Omental fat pad (tissue), 4 donors: ENCODE measurements around the gene TNFRSF19. TPM values are rescaled to one million over a fixed set of nuclear protein-coding genes. Genes with fewer than 3 reads are reported as not detected.
A peak's percentile ranks its signal among the peaks of the same experiment; 100 is the strongest.

Source experiments
- ATAC-seq: fragments of 150-250 bp; one replicate; pipeline ENCODE4 v1.9.1; 2016; ENCODE audit warnings: mild to moderate bottlenecking, moderate library complexity; ENCODE audit not compliant: low FRiP score
- DNase-seq: peaks from one replicate; pipeline ENCODE4 v3.0.0-alpha.2; 2019; ENCODE audit warnings: low spot score
- CTCF ChIP-seq, 3 donors: fragments of 450-650 bp; IDR thresholded peaks; one replicate each; pipeline ENCODE4 v1.5.1; 2016 to 2017; ENCODE audit warnings: antibody characterized with exemption in 3 of 3, mild to moderate bottlenecking in 3 of 3, moderate library complexity in 2 of 3
- total RNA-seq, 4 donors: library from RNA; depleted of rRNA; stranded (reverse); fragments of >200 nt; gene quantifications; one replicate each; pipeline ENCODE4 v1.1.0, GENCODE V29; 2016

TNFRSF19 gene
- total RNA-seq, 4 donors from 2014 or later = 1.3 to 6.5 (median 2.8) TPM

DNA sequence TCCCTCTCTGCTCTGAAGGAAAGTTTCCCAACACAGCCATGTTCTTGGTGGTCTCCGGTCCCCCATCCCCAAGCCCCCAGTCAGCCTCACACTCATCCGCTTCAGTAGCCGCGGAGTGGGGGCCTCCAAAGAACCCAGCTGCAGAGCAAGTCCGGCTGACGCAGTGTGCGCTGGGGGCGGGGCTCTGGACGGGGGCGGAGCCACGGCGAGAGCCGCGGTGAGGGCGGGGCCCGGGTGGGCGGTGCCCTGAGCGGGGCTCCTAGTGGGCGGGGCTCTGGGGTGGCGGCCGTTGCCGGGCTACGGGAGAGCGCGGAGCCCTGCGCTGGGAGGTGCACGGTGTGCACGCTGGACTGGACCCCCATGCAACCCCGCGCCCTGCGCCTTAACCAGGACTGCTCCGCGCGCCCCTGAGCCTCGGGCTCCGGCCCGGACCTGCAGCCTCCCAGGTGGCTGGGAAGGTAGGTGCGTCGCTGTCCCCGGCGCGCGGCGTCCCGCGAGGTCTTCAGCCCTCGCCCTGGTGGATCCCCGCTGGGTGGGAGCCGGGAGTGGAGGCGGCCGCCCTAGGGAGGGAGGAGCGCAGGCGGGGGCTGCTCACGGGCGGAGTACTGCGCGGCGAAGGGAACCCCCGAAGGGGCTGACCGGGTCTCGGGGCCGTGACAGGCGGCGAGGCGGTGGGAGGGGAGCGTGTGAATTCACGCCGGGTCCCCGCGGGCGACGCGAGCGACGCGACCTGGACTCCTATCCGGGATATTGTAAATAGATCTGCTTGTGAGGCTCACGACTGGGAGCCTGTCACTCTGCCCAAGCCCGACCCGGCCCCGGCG, 9.1 kb downstream of the TNFRSF19 start:
- ATAC-seq (peak; percentile 100), DNase-seq (peak; percentile 82)
- no peak for TF ChIP-seq CTCF (IDR thresholded peaks at IDR 0.05)

GRCh38 chr13:23579896-23580683, 9.9 kb downstream of the TNFRSF19 start:
- TF ChIP-seq CTCF (IDR thresholded peaks at IDR 0.05) = no peak
- DNase-seq (no peak), ATAC-seq (peak; percentile 11)

GRCh38 chr13:23580684-23581060, 10.5 kb downstream of the TNFRSF19 start:
- ATAC-seq (no peak), DNase-seq (no peak)
- no peak for TF ChIP-seq CTCF (IDR thresholded peaks at IDR 0.05)

- no peak for DNase-seq
- no peak for ATAC-seq
- TF ChIP-seq CTCF (IDR thresholded peaks at IDR 0.05) = no peak
Observed at GRCh38 chr13:23583491-23583890, 13.3 kb downstream of the TNFRSF19 start.

DNA sequence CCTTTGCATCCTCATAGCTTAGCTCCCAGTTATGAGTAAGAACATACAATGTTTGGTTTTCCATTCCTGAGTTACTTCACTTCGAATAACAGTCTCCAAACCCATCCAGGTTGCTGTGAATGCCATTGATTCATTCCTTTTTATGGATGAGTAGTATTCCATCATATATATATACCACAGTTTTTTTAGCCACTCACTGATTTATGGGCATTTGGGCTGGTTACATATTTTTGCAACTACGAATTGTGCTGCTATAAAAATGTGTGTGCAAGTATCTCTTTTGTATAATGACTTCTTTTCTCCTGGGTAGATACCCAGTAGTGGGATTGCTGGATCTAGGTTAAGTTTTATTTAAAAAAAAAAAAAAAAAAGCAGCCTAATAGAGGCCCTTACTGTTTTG, 14.1 kb downstream of the TNFRSF19 start:
- no peak for DNase-seq
- TF ChIP-seq CTCF (IDR thresholded peaks at IDR 0.05) = no peak
- ATAC-seq = no peak

- no peak for ATAC-seq
- no peak for DNase-seq
- TF ChIP-seq CTCF (IDR thresholded peaks at IDR 0.05) = no peak
Observed at GRCh38 chr13:23586336-23586735, 16.1 kb downstream of the TNFRSF19 start.
